NCI-H1105 treated with DMSO at 0.1 percent for 48 hours (cell line): ENCODE data around the gene OR51B4.
"Not testable (repeated sequence)": the region's sequence is repeated elsewhere in the genome, so short reads cannot be mapped to it uniquely, and the experiment has no call there.

ENCODE experiments used
- DNase-seq: peaks from one replicate; lab custom pipeline; 2025; lab: John Stamatoyannopoulos, UW

Gene OR51B4

GRCh38 chr11:5272395-5273017 lies 29.2 kb downstream of the OR51B4 start:
- DNase-seq = no peak

GRCh38 chr11:5269715-5270147 lies 32.0 kb downstream of the OR51B4 start, which contains the start of gene HBE1:
TSS of gene HBE1 (minus strand) at chr11:5269945. CDS start at chr11:5269890, 55 bp downstream.
- DNase-seq = no peak

GRCh38 chr11:5267033-5267563 lies 34.6 kb downstream of the OR51B4 start:
- DNase-seq = no peak

- DNase-seq = no peak
Measured at GRCh38 chr11:5266609-5267008, 35.1 kb downstream of the OR51B4 start.

- DNase-seq = no peak
Measured at GRCh38 chr11:5265832-5266231, 35.9 kb downstream of the OR51B4 start.

- DNase-seq = no peak
Measured at GRCh38 chr11:5258543-5259262, 43.0 kb downstream of the OR51B4 start.

GRCh38 chr11:5257296-5257695 lies 44.5 kb downstream of the OR51B4 start:
- no peak for DNase-seq

- DNase-seq = not testable (repeated sequence)
Measured at GRCh38 chr11:5254646-5255413, 46.9 kb downstream of the OR51B4 start, which contains the start of gene HBG2. TSS of gene HBG2 (minus strand) at chr11:5254781. CDS start at chr11:5254728, 53 bp downstream.

GRCh38 chr11:5254023-5254422 lies 47.7 kb downstream of the OR51B4 start:
- not testable (repeated sequence) for DNase-seq

- DNase-seq = not testable (repeated sequence)
Measured at GRCh38 chr11:5253440-5253839, 48.3 kb downstream of the OR51B4 start.

GRCh38 chr11:5252919-5253265 lies 48.9 kb downstream of the OR51B4 start:
- DNase-seq = no peak

GRCh38 chr11:5252192-5252918 lies 49.4 kb downstream of the OR51B4 start:
- DNase-seq = no peak

- DNase-seq = no peak
Measured at GRCh38 chr11:5251746-5252145, 50.0 kb downstream of the OR51B4 start.
